ENCODE results near the gene AGR3.

DNA sequence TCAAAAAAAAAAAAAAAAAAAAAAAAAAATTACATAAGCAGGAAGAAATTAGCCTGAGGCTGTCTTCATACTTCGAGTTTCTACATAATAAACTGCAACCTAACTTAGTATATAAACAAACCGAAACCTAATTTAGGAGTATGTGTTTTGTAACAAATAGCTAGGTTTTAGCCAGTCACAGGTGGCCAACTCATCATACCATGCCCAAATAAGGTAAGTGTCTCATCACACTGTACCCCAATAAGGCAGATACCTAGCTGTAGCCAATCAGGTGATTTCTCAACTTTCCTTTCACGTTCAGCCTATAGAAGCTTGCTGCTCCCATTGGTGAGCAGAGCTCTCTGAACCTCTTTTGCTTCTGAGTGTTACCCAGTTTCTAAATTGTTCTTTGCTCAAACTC lies 63.1 kb downstream of the AGR3 start:
- TF ChIP-seq CTCF (IDR thresholded peaks at IDR 0.05; ENCODE audit: poor library complexity), result no peak
- TF ChIP-seq EZH2 (IDR thresholded peaks at IDR 0.05; ENCODE audit: borderline replicate concordance), result no peak
- no peak for TF ChIP-seq EZH2phosphoT487 (IDR thresholded peaks at IDR 0.05; ENCODE audit: low read depth, severe bottlenecking, unreplicated experiment)
